Karpas-422 (cell line): Measurements from ENCODE around the gene FNDC1. TPM values are rescaled to one million over a fixed set of nuclear protein-coding genes. Genes with fewer than 3 reads are reported as not detected.

Experiments used
- DNase-seq: peaks from one replicate; pipeline ENCODE4 v3.0.0-alpha.2; 2015
- H2AFZ ChIP-seq: fragments of 200-600 bp; sonication (generic); 2 replicates; pipeline ENCODE4 v1.6.1; 2014; ENCODE audit warnings: antibody characterized with exemption, low read length, mixed read lengths
- H3K27ac ChIP-seq: fragments of 200-600 bp; sonication (generic); 2 replicates; pipeline ENCODE4 v1.5.1; 2014; ENCODE audit warnings: mild to moderate bottlenecking, low read length, moderate library complexity
- H3K27me3 ChIP-seq: fragments of 200-600 bp; sonication (generic); 2 replicates; pipeline ENCODE4 v1.6.1; 2014; ENCODE audit warnings: low read length, mixed read lengths
- H3K36me3 ChIP-seq: fragments of 200-600 bp; sonication (generic); 2 replicates; pipeline ENCODE4 v1.6.1; 2014; ENCODE audit warnings: low read length, mixed read lengths; ENCODE audit not compliant: insufficient read depth
- H3K4me1 ChIP-seq: fragments of 200-600 bp; sonication (generic); 2 replicates; pipeline ENCODE4 v1.6.1; 2014; ENCODE audit warnings: mild to moderate bottlenecking, low read length, mixed read lengths
- H3K4me2 ChIP-seq: fragments of 200-600 bp; sonication (generic); 2 replicates; pipeline ENCODE4 v1.6.1; 2014; ENCODE audit warnings: low read length, low read depth, mild to moderate bottlenecking; ENCODE audit not compliant: poor library complexity, severe bottlenecking
- H3K4me3 ChIP-seq: fragments of 200-600 bp; sonication (generic); 2 replicates; pipeline ENCODE4 v1.5.1; 2014; ENCODE audit warnings: mild to moderate bottlenecking, antibody characterized with exemption, low read length, mixed read lengths
- H3K79me2 ChIP-seq: fragments of 200-600 bp; sonication (generic); 2 replicates; pipeline ENCODE4 v1.6.1; 2014; ENCODE audit warnings: mild to moderate bottlenecking, low read length, mixed read lengths
- H3K9ac ChIP-seq: fragments of 200-600 bp; sonication (generic); 2 replicates; pipeline ENCODE4 v1.6.0; 2014; ENCODE audit warnings: low read length
- H3K9me2 ChIP-seq: fragments of 200-600 bp; sonication (generic), shearing (Covaris generic); replicated peaks from 2 replicates; pipeline ENCODE4 v1.6.0; 2014; ENCODE audit warnings: mild to moderate bottlenecking, low read length, moderate library complexity; ENCODE audit not compliant: insufficient read depth
- H3K9me3 ChIP-seq: fragments of 300-700, 200-600 bp; sonication (generic); 2 replicates; pipeline ENCODE4 v1.6.1; 2014; ENCODE audit warnings: low read length, mixed read lengths
- H4K20me1 ChIP-seq: fragments of 200-600 bp; sonication (generic); 2 replicates; pipeline ENCODE4 v1.6.1; 2014; ENCODE audit warnings: mild to moderate bottlenecking, antibody characterized with exemption, low read length, low read depth; ENCODE audit not compliant: insufficient read depth
- total RNA-seq: library from RNA; depleted of rRNA; stranded (reverse); fragments of >200 nt; shearing (Covaris generic); gene quantifications from 2 replicates; pipeline ENCODE4 v1.2.3, GENCODE V29; 2014; ENCODE audit warnings: low replicate concordance

Gene FNDC1
- total RNA-seq, 1 experiment from 2014 or later = 90.0 TPM

- H4K20me1 ChIP-seq = no peaks in the 10 kb centered on the region
- H3K9ac ChIP-seq = no peak overlapping the region
- no peak overlapping the region for H3K4me3 ChIP-seq
- H3K4me1 ChIP-seq = peaks cover 100% of the 10 kb centered on the region
- H3K4me2 ChIP-seq = peak overlapping the region; percentile 46
- H3K36me3 ChIP-seq = peaks cover 55% of the 10 kb centered on the region
- no peak for DNase-seq
- no peaks in the 10 kb centered on the region for H3K9me2 ChIP-seq
- H3K9me3 ChIP-seq = no peaks in the 10 kb centered on the region
- no peak overlapping the region for H2AFZ ChIP-seq
- peak overlapping the region; percentile 80 for H3K27ac ChIP-seq
- H3K79me2 ChIP-seq = peaks cover 100% of the 10 kb centered on the region
- no peaks in the 10 kb centered on the region for H3K27me3 ChIP-seq
Measured at GRCh38 chr6:159194421-159194820, 25.2 kb downstream of the FNDC1 start.

DNA sequence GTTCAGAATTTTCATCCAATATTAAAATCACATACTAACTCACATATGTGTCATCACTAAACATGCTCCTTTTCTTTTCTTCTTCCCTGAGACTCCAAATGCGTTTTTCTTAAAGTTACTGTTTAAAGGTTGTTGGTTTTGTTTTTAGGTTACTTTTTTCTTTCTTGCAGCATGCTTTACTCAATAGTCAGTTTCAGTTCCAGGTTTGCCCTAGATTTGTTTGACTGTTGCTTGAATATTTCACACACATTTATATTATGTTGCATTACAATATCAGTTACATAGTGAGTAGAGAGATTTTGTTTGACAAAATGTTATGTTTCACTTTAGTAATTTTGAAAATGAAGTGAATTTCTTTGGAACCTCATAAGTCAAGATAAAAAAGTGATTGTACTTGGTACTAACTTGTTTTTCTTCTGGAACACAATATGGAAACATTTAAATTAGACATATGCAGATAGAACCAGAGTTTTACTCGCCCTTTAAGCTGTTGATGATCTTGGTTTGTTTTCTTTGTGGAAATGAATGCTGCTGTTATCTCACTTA is 27.3 kb downstream of the FNDC1 start:
- Histone ChIP-seq H3K9ac (peak overlapping the region; percentile 16; the same call in 1 of the 2 replicates), H3K79me2 (peaks cover 100% of the 10 kb centered on the region), H3K36me3 (peaks cover 43% of the 10 kb centered on the region), H3K9me2 (no peaks in the 10 kb centered on the region), H3K27me3 (no peaks in the 10 kb centered on the region), H2AFZ (no peak overlapping the region), H4K20me1 (no peaks in the 10 kb centered on the region), H3K27ac (peak overlapping the region; percentile 80), H3K4me1 (peaks cover 100% of the 10 kb centered on the region), H3K4me2 (peak overlapping the region; percentile 37), H3K9me3 (no peaks in the 10 kb centered on the region), H3K4me3 (no peak overlapping the region)
- no peak for DNase-seq

- no peak overlapping the region for H3K4me3 ChIP-seq
- no peaks in the 10 kb centered on the region for H3K27me3 ChIP-seq
- H3K27ac ChIP-seq = peak overlapping the region; percentile 80
- H3K36me3 ChIP-seq = peaks cover 42% of the 10 kb centered on the region
- no peak overlapping the region for H3K9ac ChIP-seq
- no peak overlapping the region for H3K4me2 ChIP-seq
- H2AFZ ChIP-seq = no peak overlapping the region
- H3K79me2 ChIP-seq = peaks cover 100% of the 10 kb centered on the region
- peaks cover 100% of the 10 kb centered on the region for H3K4me1 ChIP-seq
- no peaks in the 10 kb centered on the region for H4K20me1 ChIP-seq
- H3K9me2 ChIP-seq = no peaks in the 10 kb centered on the region
- no peaks in the 10 kb centered on the region for H3K9me3 ChIP-seq
- no peak for DNase-seq
Measured at GRCh38 chr6:159197251-159197650, 28.1 kb downstream of the FNDC1 start.

DNA sequence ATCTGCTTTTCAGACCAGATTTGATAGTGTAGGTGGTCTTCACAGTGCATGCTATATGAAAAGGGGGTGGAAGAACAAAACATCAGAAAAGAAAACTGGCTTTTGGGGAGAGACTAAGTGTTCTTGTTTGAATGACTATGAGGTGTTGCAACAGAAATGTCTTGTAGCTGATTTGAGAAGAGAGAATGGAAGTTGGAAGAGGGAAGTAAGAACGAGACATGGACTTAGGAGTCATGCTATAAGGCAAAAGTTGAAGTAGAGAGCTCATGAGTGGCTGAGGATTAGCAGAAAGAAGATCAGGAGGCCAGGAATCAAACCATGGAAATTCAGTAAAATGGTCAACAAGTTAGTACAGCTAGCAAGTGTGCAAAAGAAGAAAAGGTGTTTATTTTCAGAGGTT is 32.1 kb downstream of the FNDC1 start:
- Histone ChIP-seq H3K9me3 (no peaks in the 10 kb centered on the region), H2AFZ (no peak overlapping the region), H3K4me1 (peaks cover 100% of the 10 kb centered on the region), H3K27me3 (no peaks in the 10 kb centered on the region), H4K20me1 (no peaks in the 10 kb centered on the region), H3K79me2 (peaks cover 100% of the 10 kb centered on the region), H3K9me2 (no peaks in the 10 kb centered on the region), H3K9ac (no peak overlapping the region), H3K27ac (peak overlapping the region; percentile 80), H3K36me3 (peaks cover 29% of the 10 kb centered on the region), H3K4me2 (peak overlapping the region; percentile 33), H3K4me3 (no peak overlapping the region)
- DNase-seq = no peak

GRCh38 chr6:159203304-159204005 is 34.3 kb downstream of the FNDC1 start:
- Histone ChIP-seq H3K27ac (peak overlapping the region; percentile 80), H3K4me3 (no peak overlapping the region), H3K9ac (no peak overlapping the region), H3K27me3 (no peaks in the 10 kb centered on the region), H3K4me2 (no peak overlapping the region), H3K9me2 (no peaks in the 10 kb centered on the region), H2AFZ (no peak overlapping the region), H4K20me1 (no peaks in the 10 kb centered on the region), H3K79me2 (peaks cover 100% of the 10 kb centered on the region), H3K9me3 (no peaks in the 10 kb centered on the region), H3K4me1 (peaks cover 99% of the 10 kb centered on the region), H3K36me3 (0 out of 2 replicates have a peak, but pooled peaks cover 13% of the 10 kb centered on the region)
- no peak for DNase-seq

- H3K27me3 ChIP-seq = no peaks in the 10 kb centered on the region
- no peak overlapping the region for H2AFZ ChIP-seq
- H3K9me3 ChIP-seq = no peaks in the 10 kb centered on the region
- no peaks in the 10 kb centered on the region for H3K9me2 ChIP-seq
- no peak overlapping the region for H3K4me2 ChIP-seq
- 0 out of 2 replicates have a peak, but pooled peaks cover 12% of the 10 kb centered on the region for H3K36me3 ChIP-seq
- H3K79me2 ChIP-seq = peaks cover 98% of the 10 kb centered on the region
- H3K27ac ChIP-seq = peak overlapping the region; percentile 38
- peaks cover 97% of the 10 kb centered on the region for H3K4me1 ChIP-seq
- no peaks in the 10 kb centered on the region for H4K20me1 ChIP-seq
- DNase-seq = no peak
- H3K9ac ChIP-seq = no peak overlapping the region
- H3K4me3 ChIP-seq = no peak overlapping the region
Measured at GRCh38 chr6:159204605-159205004, 35.4 kb downstream of the FNDC1 start.

DNA sequence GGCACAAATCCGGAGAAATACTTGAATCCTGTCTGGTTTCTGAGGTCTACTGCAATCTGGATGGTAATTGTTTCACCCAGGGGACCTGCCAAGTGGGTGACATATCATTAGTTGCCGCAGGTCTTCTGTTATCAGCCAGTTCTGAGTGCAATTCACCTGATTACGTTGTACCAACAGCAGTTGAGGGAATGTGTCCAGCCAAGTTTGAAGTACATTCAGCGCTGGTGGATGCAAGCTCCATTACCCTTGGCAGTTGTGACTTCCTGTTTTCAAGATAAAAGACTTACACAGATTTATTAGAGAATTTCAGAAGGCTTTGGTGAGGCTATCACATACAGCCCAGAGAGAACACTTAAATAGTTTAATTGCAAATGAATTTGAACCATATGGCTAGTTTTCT is 42.8 kb downstream of the FNDC1 start:
- Histone ChIP-seq H3K27ac (peak overlapping the region; percentile 93), H3K79me2 (peaks cover 70% of the 10 kb centered on the region), H3K9me3 (no peaks in the 10 kb centered on the region), H3K9me2 (no peaks in the 10 kb centered on the region), H3K27me3 (no peaks in the 10 kb centered on the region), H4K20me1 (no peaks in the 10 kb centered on the region), H2AFZ (no peak overlapping the region), H3K36me3 (0 out of 2 replicates have a peak, but pooled peaks cover 8% of the 10 kb centered on the region), H3K4me2 (peak overlapping the region; percentile 54), H3K9ac (peak overlapping the region; percentile 58), H3K4me3 (peak overlapping the region; percentile 17; the same call in 1 of the 2 replicates), H3K4me1 (peaks cover 92% of the 10 kb centered on the region)
- DNase-seq = peak; percentile 87

DNA sequence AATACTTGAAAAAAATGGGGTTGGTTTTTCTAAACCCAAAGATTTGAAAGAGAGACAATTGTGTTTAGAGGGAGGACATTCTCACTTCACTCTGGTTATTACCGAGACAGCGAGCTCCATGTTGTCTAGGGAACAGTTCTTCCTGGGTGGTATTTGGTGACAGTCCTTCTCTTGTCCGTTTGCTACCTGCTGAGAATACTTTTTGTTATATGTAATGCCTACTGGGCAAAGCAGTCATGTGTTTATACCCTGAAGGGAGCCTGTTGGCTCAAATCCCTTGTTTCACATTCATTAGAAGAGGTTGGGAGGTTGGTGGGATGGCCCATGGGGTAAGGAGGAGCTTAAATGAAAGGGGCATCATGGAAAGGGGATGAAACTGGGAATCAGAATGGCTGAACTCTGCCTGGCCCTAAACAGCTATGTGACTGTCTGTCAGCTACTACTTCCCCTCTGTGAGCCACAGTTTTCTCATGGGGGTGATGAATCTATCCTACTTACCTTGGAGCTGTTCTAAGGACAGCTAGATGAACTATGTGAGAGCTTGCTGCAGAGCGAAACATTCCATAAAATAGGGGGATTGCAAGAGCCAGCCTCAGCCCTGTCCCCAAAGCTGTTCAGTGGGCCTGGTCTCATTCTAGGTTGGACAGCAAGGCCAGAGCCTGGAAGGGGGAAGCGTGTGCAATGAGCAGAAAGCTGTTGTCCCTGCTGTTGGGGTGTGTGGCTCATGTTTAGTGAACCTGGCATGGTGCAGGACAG is 43.5 kb downstream of the FNDC1 start:
- DNase-seq = peak; percentile 71
- Histone ChIP-seq H3K4me3 (peak overlapping the region; percentile 17; the same call in 1 of the 2 replicates), H4K20me1 (no peaks in the 10 kb centered on the region), H3K79me2 (peaks cover 63% of the 10 kb centered on the region), H3K9ac (peak overlapping the region; percentile 58), H3K27ac (peak overlapping the region; percentile 93), H3K4me2 (peak overlapping the region; percentile 54), H3K27me3 (no peaks in the 10 kb centered on the region), H3K9me2 (no peaks in the 10 kb centered on the region), H3K9me3 (no peaks in the 10 kb centered on the region), H3K36me3 (0 out of 2 replicates have a peak, but pooled peaks cover 8% of the 10 kb centered on the region), H3K4me1 (peaks cover 90% of the 10 kb centered on the region), H2AFZ (no peak overlapping the region)
